GM12878 (cell line): ENCODE measurements around the gene CARD11. TPM values are rescaled to one million over a fixed set of nuclear protein-coding genes. Genes with fewer than 3 reads are reported as not detected.

Experiments used
- ATAC-seq: fragments of 200-7000 bp; cut with Tn5 transposase; 3 replicates; pipeline ENCODE4 v1.9.1; 2020; ENCODE audit warnings: mild to moderate bottlenecking, moderate library complexity
- BruUV-seq: library from RNA; stranded (reverse); fragments of 400-500 nt; replicated peaks from 2 replicates; lab custom pipeline; 2021; lab: Mats Ljungman, UMichigan
- CTCF ChIA-PET: fragments of 300-600 bp; sonication (Branson Sonifier 250); formaldehyde crosslinking; extraction: SDS; loops from one replicate; lab custom pipeline; 2021; ENCODE audit warnings: inconsistent platforms; lab: Yijun Ruan, JAX
- POLR2A ChIA-PET: fragments of 350-600 bp; formaldehyde crosslinking; extraction: SDS; loops from one replicate; lab custom pipeline; 2021; ENCODE audit warnings: inconsistent platforms; lab: Charles Lee
- RAD21 ChIA-PET: fragments of 300-600 bp; sonication (Branson Sonifier 250); formaldehyde crosslinking; loops from one replicate; lab custom pipeline; 2023; ENCODE audit warnings: antibody characterized with exemption; ENCODE audit not compliant: unreplicated experiment; lab: Charles Lee
- SMC1A ChIA-PET: fragments of 300-600 bp; sonication (Branson Sonifier 250); formaldehyde crosslinking; loops from one replicate; lab custom pipeline; 2023; ENCODE audit not compliant: unreplicated experiment, uncharacterized antibody; lab: Charles Lee
- DNase-seq: peaks from one replicate; pipeline ENCODE4 v3.0.0-alpha.2; 2011; ENCODE audit warnings: low read depth, low spot score
- FAIRE-seq: peaks from 3 replicates; lab custom pipeline; 2011; peaks lifted over from hg19 to GRCh38; lab: Jason Lieb, UNC
- H2AFZ ChIP-seq: 2 replicates; pipeline ENCODE4 v1.6.0; 2011; ENCODE audit warnings: low read depth, low read length, control low read depth; ENCODE audit not compliant: control insufficient read depth
- H3K27ac ChIP-seq: 2 replicates; pipeline ENCODE4 v1.5.1; 2011; ENCODE audit warnings: control low read depth; ENCODE audit not compliant: control insufficient read depth, insufficient read depth
- H3K27me3 ChIP-seq, 2 experiments: replicated peaks in 1 of 2; 2 replicates each; pipeline versions ENCODE4 v1.6.0 to v1.6.1; 2011; ENCODE audit warnings: low read length in 1 of 2; ENCODE audit not compliant: control insufficient read depth in 2 of 2, insufficient read depth in 2 of 2
- H3K36me3 ChIP-seq, 2 experiments: 2 replicates each; pipeline ENCODE4 v1.5.1; 2011; ENCODE audit warnings: low read length in 1 of 2; ENCODE audit not compliant: control insufficient read depth in 2 of 2, insufficient read depth in 2 of 2
- H3K4me1 ChIP-seq: 2 replicates; pipeline ENCODE4 v1.6.1; 2011; ENCODE audit warnings: mild to moderate bottlenecking, low read length, moderate library complexity, mixed read lengths; ENCODE audit not compliant: control insufficient read depth, insufficient read depth
- H3K4me2 ChIP-seq: 2 replicates; pipeline ENCODE4 v1.6.0; 2011; ENCODE audit warnings: control low read depth; ENCODE audit not compliant: control insufficient read depth, insufficient read depth
- H3K4me3 ChIP-seq: fragments of 200-600 bp; sonication (generic); 2 replicates; pipeline ENCODE4 v1.5.1; 2016
- H3K79me2 ChIP-seq: 2 replicates; pipeline ENCODE4 v1.6.0; 2011; ENCODE audit warnings: low read length; ENCODE audit not compliant: control insufficient read depth, insufficient read depth
- H3K9ac ChIP-seq: 2 replicates; pipeline ENCODE4 v1.8.0; 2011; ENCODE audit warnings: low read length, control low read depth, mixed read lengths; ENCODE audit not compliant: control insufficient read depth, insufficient read depth
- H3K9me3 ChIP-seq: replicated peaks from 3 replicates; pipeline ENCODE4 v1.5.1; 2011; ENCODE audit warnings: mild to moderate bottlenecking, low read length; ENCODE audit not compliant: control insufficient read depth, insufficient read depth
- H4K20me1 ChIP-seq: 2 replicates; pipeline ENCODE4 v1.6.0; 2011; ENCODE audit not compliant: control insufficient read depth, insufficient read depth
- CEBPB ChIP-seq, 2 experiments: fragments of 150-350 bp in 1 of 2; IDR thresholded peaks; 2 replicates each; pipeline ENCODE4 v1.6.1; 2012 to 2014; ENCODE audit warnings: low read depth in 2 of 2, low read length in 2 of 2, borderline replicate concordance in 1 of 2, inconsistent platforms in 1 of 2
- E2F8 ChIP-seq: fragments of 450-650 bp; IDR thresholded peaks from 2 replicates; pipeline ENCODE4 v1.6.1; 2018; ENCODE audit warnings: mild to moderate bottlenecking, low read depth, moderate library complexity; ENCODE audit not compliant: partially characterized antibody
- FOXM1 ChIP-seq: IDR thresholded peaks from 2 replicates; pipeline ENCODE4 v1.6.1; 2012; ENCODE audit warnings: low read depth, mild to moderate bottlenecking, inconsistent platforms, low read length, moderate library complexity
- MAX ChIP-seq: IDR thresholded peaks from 2 replicates; pipeline ENCODE4 v1.6.1; 2012; ENCODE audit warnings: low read depth, low read length, improper control_type of control experiment
- POLR2AphosphoS5 ChIP-seq: IDR thresholded peaks from 2 replicates; pipeline ENCODE4 v1.6.1; 2011; ENCODE audit warnings: mild to moderate bottlenecking, low read length, inconsistent platforms
- RELA ChIP-seq: fragments of 450-650 bp; IDR thresholded peaks from 2 replicates; pipeline ENCODE4 v1.8.0; 2014; ENCODE audit warnings: borderline replicate concordance; ENCODE audit not compliant: partially characterized antibody
- SPI1 ChIP-seq: IDR thresholded peaks from 2 replicates; pipeline ENCODE4 v1.6.1; 2011; ENCODE audit warnings: low read depth, mild to moderate bottlenecking, low read length, moderate library complexity, borderline replicate concordance; ENCODE audit not compliant: insufficient read depth
- TCF12 ChIP-seq: IDR thresholded peaks from 2 replicates; pipeline ENCODE4 v1.6.1; 2011; ENCODE audit warnings: low read depth, mild to moderate bottlenecking, low read length
- USF1 ChIP-seq: IDR thresholded peaks from 2 replicates; pipeline ENCODE4 v1.6.1; 2011; ENCODE audit warnings: borderline replicate concordance, low read depth, mild to moderate bottlenecking, moderate library complexity, mixed read lengths, low read length; ENCODE audit not compliant: insufficient read depth; ENCODE audit errors: extremely low read length
- WRNIP1 ChIP-seq: IDR thresholded peaks from 2 replicates; pipeline ENCODE4 v1.6.1; 2011; ENCODE audit warnings: low read depth, low read length, improper control_type of control experiment, borderline replicate concordance
- ZNF274 ChIP-seq: IDR thresholded peaks from one replicate; pipeline ENCODE4 v1.8.0; 2011; ENCODE audit not compliant: insufficient read length, insufficient read depth
- ZNF687 ChIP-seq: fragments of 450-650 bp; IDR thresholded peaks from 2 replicates; pipeline ENCODE4 v1.6.1; 2017; ENCODE audit warnings: mild to moderate bottlenecking, moderate library complexity
- WGBS: methylation state at CpG from one replicate; pipeline ENCODE4 v1.1.6; 2016; ENCODE audit warnings: low lambda C conversion rate; ENCODE audit not compliant: insufficient replicate concordance, insufficient coverage; ENCODE audit errors: missing lambda C conversion rate; 5-methylcytosine and 5-hydroxymethylcytosine counted together
- in situ Hi-C: fragments of 300-500 bp; cut with MboI; formaldehyde crosslinking; loops from 9 replicates; pipeline ENCODE4 v1.14.3; 2018; ENCODE audit warnings: mixed read lengths
- intact Hi-C: fragments of 100-400 bp; cut with micrococcal nuclease; formaldehyde crosslinking; loops from one replicate; pipeline ENCODE4 v1.14.2; 2022; ENCODE audit not compliant: unreplicated experiment
- polyA plus RNA-seq, 11 experiments: library from polyadenylated mRNA; depleted of rRNA in 4 of 11; unstranded in 6 of 11; stranded (reverse) in 5 of 11; fragments of >200 nt; fragmentation: Nextera tagmentation in 4 of 11; fragmentation: Illumina TruSeq in 1 of 11; extraction: Ambion mirVana in 4 of 11; extraction: Trizol in 1 of 11; gene quantifications; 1 replicate in 1 of 11; 2 replicates in 10 of 11; pipeline versions ENCODE4 v1.2.1 to v1.2.3, GENCODE V29; 2011 to 2016; ENCODE audit warnings: inconsistent platforms in 2 of 11, missing spikeins in 2 of 11, low read depth in 1 of 11
- total RNA-seq, 4 experiments: library from RNA; depleted of rRNA in 3 of 4; stranded (reverse); fragments of >200 nt in 3 of 4; fragmentation: Illumina TruSeq in 1 of 4; extraction: Trizol in 1 of 4; gene quantifications; 2 replicates each; pipeline versions ENCODE4 v1.2.1 to v1.2.3, GENCODE V29; 2013 to 2021
- TF ChIP-seq, protein P1 (sequence below): fragments of 450-650 bp; IDR thresholded peaks from 2 replicates; pipeline ENCODE4 v1.6.1; 2016; ENCODE audit warnings: mild to moderate bottlenecking

The CARD11 gene
- total and polyA plus RNA-seq, 10 of the 15 experiments (the other 5 are each of a cell fraction or from before 2014, with no cell fraction given), result 0.27 to 72.0 (median 28.4) TPM

GRCh38 chr7:3056234-3057065 lies 12.8 kb upstream of the CARD11 start:
- ChIA-PET POLR2A (interaction anchor here (0.6 kb wide), 1 partner anchor 31 kb away, joined by 6 read pairs; no protein-coding TSS in a partner anchor), SMC1A (no interaction called here), CTCF (no interaction called here), RAD21 (no interaction called here)
- Histone ChIP-seq H3K4me1 (no peaks in the 10 kb centered on the region), H3K79me2 (no peaks in the 10 kb centered on the region), H3K36me3 (no peaks in the 10 kb centered on the region), H3K9ac (no peak overlapping the region), H4K20me1 (no peaks in the 10 kb centered on the region), H3K4me2 (no peak overlapping the region), H3K27me3 (no peaks in the 10 kb centered on the region; a peak in 1 of 4 replicates), H3K27ac (no peak overlapping the region), H3K4me3 (no peak overlapping the region), H3K9me3 (peaks cover 3% of the 10 kb centered on the region), H2AFZ (no peak overlapping the region)
- ATAC-seq, result no peak
- in situ Hi-C loops (no loop called here), intact Hi-C loops (no loop called here)
- DNase-seq, result no peak
- no TSS peak for BruUV-seq
- 74% methylated on average over 24 of the region's 24 CpGs for WGBS
- no peak for FAIRE-seq
- TF ChIP-seq WRNIP1, result no peak
- no peak for TF ChIP-seq POLR2AphosphoS5
- TF ChIP-seq FOXM1, result no peak
- TF ChIP-seq SPI1, result no peak
- TF ChIP-seq ZNF274, result no peak
- TF ChIP-seq E2F8, result no peak
- no peak for TF ChIP-seq USF1
- no peak for TF ChIP-seq MAX
- no peak for TF ChIP-seq RELA
- TF ChIP-seq ZNF687, result no peak
- no peak for TF ChIP-seq CEBPB (IDR thresholded peaks at IDR 0.05; ENCODE audit: borderline replicate concordance in 1 of 2, low read depth in 2 of 2, low read length in 2 of 2)
- TF ChIP-seq, protein P1, sequence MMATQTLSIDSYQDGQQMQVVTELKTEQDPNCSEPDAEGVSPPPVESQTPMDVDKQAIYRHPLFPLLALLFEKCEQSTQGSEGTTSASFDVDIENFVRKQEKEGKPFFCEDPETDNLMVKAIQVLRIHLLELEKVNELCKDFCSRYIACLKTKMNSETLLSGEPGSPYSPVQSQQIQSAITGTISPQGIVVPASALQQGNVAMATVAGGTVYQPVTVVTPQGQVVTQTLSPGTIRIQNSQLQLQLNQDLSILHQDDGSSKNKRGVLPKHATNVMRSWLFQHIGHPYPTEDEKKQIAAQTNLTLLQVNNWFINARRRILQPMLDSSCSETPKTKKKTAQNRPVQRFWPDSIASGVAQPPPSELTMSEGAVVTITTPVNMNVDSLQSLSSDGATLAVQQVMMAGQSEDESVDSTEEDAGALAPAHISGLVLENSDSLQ, result no peak
- TF ChIP-seq TCF12, result no peak
